PC-3 (cell line): ENCODE measurements around the gene BIVM.

Experiments
- EZH2 ChIP-seq: fragments of 300-600 bp; sonication (generic); IDR thresholded peaks from one replicate; pipeline ENCODE4 v1.6.1; 2017; ENCODE audit warnings: antibody characterized with exemption, mild to moderate bottlenecking, low read length; ENCODE audit not compliant: unreplicated experiment
- EZH2phosphoT487 ChIP-seq: fragments of 300-600 bp; sonication (generic); IDR thresholded peaks from 2 replicates; pipeline ENCODE4 v1.6.1; 2018; ENCODE audit warnings: mild to moderate bottlenecking, antibody characterized with exemption, low read length, borderline replicate concordance
- TF ChIP-seq, protein P1 (sequence below): fragments of 300-600 bp; sonication (generic); conservative IDR thresholded peaks from 2 replicates; pipeline ENCODE4 v1.5.1; 2017; ENCODE audit warnings: antibody characterized with exemption, low read depth, mild to moderate bottlenecking, low read length

DNA sequence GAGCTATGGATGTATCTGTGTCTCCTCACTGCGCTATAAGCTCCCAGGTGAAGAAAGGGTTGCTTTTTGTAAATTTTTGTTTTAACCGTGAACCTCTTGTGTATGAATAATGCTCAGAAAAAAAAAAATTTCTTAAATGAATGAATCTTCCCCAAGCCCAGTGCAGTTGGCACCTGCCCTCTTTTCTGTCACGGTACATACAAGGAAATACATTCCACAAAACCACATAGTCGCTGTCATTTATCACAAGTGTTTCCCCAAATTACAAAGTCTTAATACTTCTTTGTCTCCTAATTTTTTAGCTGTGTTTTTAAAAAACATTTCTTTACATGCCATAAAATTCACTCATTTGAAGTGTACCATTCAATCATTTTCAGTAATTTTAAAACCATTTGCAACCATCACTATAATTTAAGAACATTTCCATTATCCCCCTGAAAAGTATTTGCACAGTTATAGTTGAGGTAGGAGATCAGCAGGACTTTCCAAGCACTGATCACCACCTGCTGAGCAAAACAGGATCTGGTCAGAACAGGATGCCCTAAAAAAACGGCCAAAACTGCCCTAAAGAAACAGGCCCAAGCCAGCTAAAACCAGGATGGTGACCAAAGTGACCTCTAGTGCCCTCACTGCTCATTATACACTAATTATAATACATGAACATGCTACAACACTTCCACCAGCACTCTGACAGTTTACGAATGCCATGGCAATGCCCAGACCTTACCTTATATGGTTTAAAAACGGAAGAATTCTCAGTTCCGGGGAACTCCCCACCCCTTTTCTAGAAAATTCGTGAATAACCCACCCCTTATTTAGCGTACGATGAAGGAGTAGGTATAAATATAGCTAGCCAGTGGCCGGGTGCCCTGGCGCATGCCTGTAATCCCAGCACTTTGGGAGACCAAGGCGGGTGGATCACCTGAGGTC lies 24.1 kb upstream of the BIVM start:
- TF ChIP-seq, protein P1, sequence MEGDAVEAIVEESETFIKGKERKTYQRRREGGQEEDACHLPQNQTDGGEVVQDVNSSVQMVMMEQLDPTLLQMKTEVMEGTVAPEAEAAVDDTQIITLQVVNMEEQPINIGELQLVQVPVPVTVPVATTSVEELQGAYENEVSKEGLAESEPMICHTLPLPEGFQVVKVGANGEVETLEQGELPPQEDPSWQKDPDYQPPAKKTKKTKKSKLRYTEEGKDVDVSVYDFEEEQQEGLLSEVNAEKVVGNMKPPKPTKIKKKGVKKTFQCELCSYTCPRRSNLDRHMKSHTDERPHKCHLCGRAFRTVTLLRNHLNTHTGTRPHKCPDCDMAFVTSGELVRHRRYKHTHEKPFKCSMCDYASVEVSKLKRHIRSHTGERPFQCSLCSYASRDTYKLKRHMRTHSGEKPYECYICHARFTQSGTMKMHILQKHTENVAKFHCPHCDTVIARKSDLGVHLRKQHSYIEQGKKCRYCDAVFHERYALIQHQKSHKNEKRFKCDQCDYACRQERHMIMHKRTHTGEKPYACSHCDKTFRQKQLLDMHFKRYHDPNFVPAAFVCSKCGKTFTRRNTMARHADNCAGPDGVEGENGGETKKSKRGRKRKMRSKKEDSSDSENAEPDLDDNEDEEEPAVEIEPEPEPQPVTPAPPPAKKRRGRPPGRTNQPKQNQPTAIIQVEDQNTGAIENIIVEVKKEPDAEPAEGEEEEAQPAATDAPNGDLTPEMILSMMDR = no peak
- no peak for TF ChIP-seq EZH2
- no peak for TF ChIP-seq EZH2phosphoT487
